ENCODE results near the gene SDHA. TPM values are rescaled to one million over a fixed set of nuclear protein-coding genes. Genes with fewer than 3 reads are reported as not detected.
"Not testable (repeated sequence)": the region's sequence is repeated elsewhere in the genome, so short reads cannot be mapped to it uniquely, and the experiment has no call there.

Gene SDHA
- total RNA-seq (10 to 100 TPM; 84.7 to 98.0 TPM), polyA plus RNA-seq (100 to 1,000 TPM in 1 of 2 donors, 10 to 100 TPM in 1; 60.0 to 105 TPM)
- long read RNA-seq, donor 1, transcript SDHA-214 (6 exons, 3,001 nt) = minor isoform, 5 of 39 reads
- long read RNA-seq, donor 1, transcript SDHA-201 (15 exons, 2,390 nt) = major isoform, 16 of 39 reads
- long read RNA-seq, donor 1, partial matches to known transcripts = 14 of 39 reads
- long read RNA-seq, donor 1, other reads (novel, unspliced or antisense) = 0 of 39 reads
- long read RNA-seq, donor 2, transcript SDHA-201 (15 exons, 2,390 nt) = major isoform, 7 of 13 reads
- long read RNA-seq, donor 2, partial matches to known transcripts = 0 of 13 reads
- long read RNA-seq, donor 2, other reads (novel, unspliced or antisense) = 0 of 13 reads
- long read RNA-seq, donor 3, transcript SDHA-201 (15 exons, 2,390 nt) = major isoform, 9 of 29 reads
- long read RNA-seq, donor 3, partial matches to known transcripts = 19 of 29 reads
- long read RNA-seq, donor 3, other reads (novel, unspliced or antisense) = 0 of 29 reads
- long read RNA-seq, donor 4, transcript SDHA-201 (15 exons, 2,390 nt) = major isoform, 5 of 16 reads
- long read RNA-seq, donor 4, partial matches to known transcripts = 10 of 16 reads
- long read RNA-seq, donor 4, other reads (novel, unspliced or antisense) = 0 of 16 reads
- long read RNA-seq, donor 5, transcript SDHA-214 (6 exons, 3,001 nt) = minor isoform, 6 of 59 reads
- long read RNA-seq, donor 5, transcript SDHA-201 (15 exons, 2,390 nt) = major isoform, 22 of 59 reads
- long read RNA-seq, donor 5, partial matches to known transcripts = 30 of 59 reads
- long read RNA-seq, donor 5, other reads (novel, unspliced or antisense) = 0 of 59 reads

- TF ChIP-seq CTCF (IDR thresholded peaks at IDR 0.05; ENCODE audit: control extremely low read depth, extremely low read depth) = peak; percentile 21
- ATAC-seq (ENCODE audit: insufficient read depth, low FRiP score) (peak; percentile 93), DNase-seq (peak; percentile 97 to 98 (median 98))
- Histone ChIP-seq H3K9ac (ENCODE audit: insufficient read depth in 1 of 2, low read length in 2 of 2) (peak within 1 kb of the TSS; percentile 37 to 49), H3K4me3 (peak within 1 kb of the TSS; percentile 96), H3K27ac (ENCODE audit: low read depth in 1 of 2, low read length in 1 of 2) (peak within 1 kb of the TSS; percentile 87 to 99), H3K4me1 (ENCODE audit: control insufficient read depth in 5 of 5, insufficient read depth in 5 of 5, low read length in 5 of 5) (peaks cover 2 to 15% (median 5%) of the 10 kb centered on the region in 5 donors)
- H3K9me3 ChIP-seq (ENCODE audit: control insufficient read depth in 4 of 4, insufficient read depth in 3 of 4, low read length in 3 of 4); H3K27me3 ChIP-seq (ENCODE audit: control insufficient read depth in 3 of 3, insufficient read depth in 3 of 3, low read length in 2 of 3); H3K36me3 ChIP-seq (ENCODE audit: control insufficient read depth in 4 of 4, insufficient read depth in 4 of 4, low read length in 4 of 4): not testable (repeated sequence)
- 1% methylated on average over 58 to 74 of the region's 75 CpGs for WGBS, 2 donors
These were observed at the start of gene SDHA, which contains the start of gene CCDC127 for GRCh38 chr5:217494-218456. TSS of gene SDHA (plus strand) at chr5:218320. CDS start at chr5:218356, 36 bp downstream. TSS of gene CCDC127 (minus strand) at chr5:218153. CDS start at chr5:216849, 1,304 bp downstream.

GRCh38 chr5:169071-169727 lies 48.9 kb upstream of the SDHA start:
- no peak for ATAC-seq (ENCODE audit: insufficient read depth, low FRiP score)

More at GRCh38 chr5:169071-169727, 48.9 kb upstream of the SDHA start:
- H3K9ac ChIP-seq (ENCODE audit: insufficient read depth in 1 of 2, low read length in 2 of 2) = no peak overlapping the region
- H3K27ac ChIP-seq (ENCODE audit: low read depth in 1 of 2, low read length in 1 of 2) = no peak overlapping the region
- no peaks in the 10 kb centered on the region for H3K27me3 ChIP-seq (ENCODE audit: control insufficient read depth in 3 of 3, insufficient read depth in 3 of 3, low read length in 2 of 3)
- 60 to 69% methylated on average over 32 of the region's 32 CpGs for WGBS, 2 donors
- no peak for TF ChIP-seq CTCF (IDR thresholded peaks at IDR 0.05; ENCODE audit: control extremely low read depth, extremely low read depth)
- H3K4me3 ChIP-seq = no peak overlapping the region
- H3K4me1 ChIP-seq (ENCODE audit: control insufficient read depth in 5 of 5, insufficient read depth in 5 of 5, low read length in 5 of 5) = peaks cover 0 to 18% (median 3%) of the 10 kb centered on the region in 5 donors
- no peaks in the 10 kb centered on the region for H3K9me3 ChIP-seq (ENCODE audit: control insufficient read depth in 4 of 4, insufficient read depth in 3 of 4, low read length in 3 of 4)
- peak; percentile 39 to 74 (median 47) for DNase-seq
- peaks cover 0 to 3% (median 0%) of the 10 kb centered on the region in 4 donors for H3K36me3 ChIP-seq (ENCODE audit: control insufficient read depth in 4 of 4, insufficient read depth in 4 of 4, low read length in 4 of 4)
